Activated naive CD4-positive, alpha-beta T cell (primary cell): ENCODE data around the gene TLE3.

Source experiments
- DNase-seq, 4 experiments: peaks; one replicate each; lab custom pipeline; 2025; lab: John Stamatoyannopoulos, UW

The TLE3 gene

DNA sequence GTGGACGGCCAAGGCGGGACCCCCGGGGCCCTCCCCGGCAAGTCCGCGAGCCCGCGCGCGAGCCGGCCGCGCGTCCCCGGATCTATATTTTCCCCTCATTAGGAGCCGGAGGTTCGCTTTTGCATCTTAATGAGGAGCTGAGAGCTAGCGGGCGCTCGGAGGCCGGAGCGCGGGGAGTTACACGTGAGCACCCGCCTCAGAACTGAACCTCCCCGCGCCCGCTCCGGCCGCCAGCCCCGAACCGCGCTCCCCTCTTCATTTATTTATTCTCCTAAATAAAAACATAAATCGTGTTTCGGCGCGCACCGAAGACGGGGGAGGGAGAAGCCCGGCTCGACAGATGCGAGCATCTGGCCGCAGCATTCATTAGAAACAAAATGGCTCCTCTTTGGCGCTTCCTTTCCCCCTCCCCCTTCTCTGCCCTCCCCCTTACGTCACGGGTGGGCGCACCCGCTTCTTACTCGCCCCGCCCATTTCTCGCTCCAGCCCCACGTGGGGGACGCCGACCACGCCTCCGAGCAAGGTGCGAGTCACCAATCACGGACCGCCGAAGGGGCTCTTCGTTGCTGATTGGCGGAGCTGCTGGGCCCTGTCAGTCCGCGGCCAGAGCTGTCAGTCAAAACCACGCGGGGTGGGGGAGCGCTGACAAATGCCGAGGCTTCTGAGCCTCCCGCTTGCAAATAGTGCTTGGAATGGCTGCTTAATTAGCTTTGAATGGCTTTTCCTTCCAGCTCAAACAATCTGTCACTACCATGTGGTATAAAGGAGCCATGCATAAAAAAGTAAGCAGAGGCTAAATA is 1.6 kb upstream of the TLE3 start:
- DNase-seq, result peak; percentile 100

DNA sequence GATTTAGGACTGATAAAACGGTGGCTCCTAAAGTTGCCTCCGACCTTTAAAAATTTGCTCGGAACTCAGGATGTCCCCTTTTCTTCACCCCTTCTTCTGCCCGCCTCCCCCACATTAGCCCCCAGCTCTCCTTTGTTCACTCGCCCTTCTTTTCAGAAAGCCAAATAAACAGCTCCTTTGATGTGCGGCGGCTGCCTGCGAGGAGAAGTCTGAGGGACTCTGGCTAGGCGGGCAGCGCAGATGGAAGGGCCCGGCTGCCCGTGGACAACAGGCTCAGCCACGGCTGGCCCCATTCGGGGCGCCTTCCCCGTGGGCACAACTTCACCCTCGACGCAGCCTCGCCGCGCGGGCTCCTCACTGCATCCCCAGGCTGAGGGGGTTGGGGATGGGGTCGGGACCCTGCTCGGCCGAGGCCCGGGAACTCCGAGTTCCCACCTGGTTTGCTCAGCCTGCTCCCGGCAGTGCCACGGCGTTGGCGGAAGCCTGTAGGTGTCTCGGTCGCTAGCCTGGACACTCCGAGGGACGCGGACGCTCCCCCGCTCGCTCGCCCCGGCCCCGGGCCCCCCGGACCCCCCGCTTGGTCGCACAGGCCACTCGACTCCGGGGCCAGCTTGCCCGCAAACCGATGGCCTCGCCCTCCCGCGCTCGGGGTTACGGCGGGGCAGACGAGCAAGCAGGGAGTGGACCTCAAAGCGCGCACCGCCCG is 897 bp upstream of the TLE3 start:
- DNase-seq, result peak; percentile 30 to 37 (median 32)

DNA sequence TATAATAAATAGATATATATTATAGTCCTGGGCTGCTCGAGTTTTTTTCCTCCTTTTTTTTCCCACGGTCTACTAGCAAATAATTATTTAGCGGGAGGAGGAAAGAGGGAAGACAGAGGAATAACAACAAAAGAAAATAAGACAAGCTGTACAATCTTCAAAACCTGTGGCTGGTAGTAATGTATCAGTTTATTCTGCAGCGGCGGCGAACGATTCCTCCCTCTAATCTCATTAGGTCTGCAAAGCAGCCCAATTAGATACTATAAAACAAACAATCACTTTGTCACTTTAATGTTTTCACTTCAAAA is 390 bp upstream of the TLE3 start:
- DNase-seq, result no peak

DNA sequence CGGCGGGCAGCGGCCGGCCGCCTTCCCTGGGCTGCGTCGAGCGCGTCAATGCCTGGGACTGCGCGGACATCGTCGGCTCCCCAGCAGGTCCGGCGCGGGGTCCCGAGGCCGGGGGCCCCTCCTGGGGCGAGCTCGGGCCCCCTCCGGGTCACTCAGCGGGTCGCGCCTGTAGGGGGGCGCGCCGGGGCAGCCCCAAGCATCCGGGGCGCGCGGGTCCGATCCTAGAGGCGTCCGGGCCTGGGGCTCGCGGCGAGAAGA is 725 bp downstream of the TLE3 start:
- DNase-seq, result no peak

DNA sequence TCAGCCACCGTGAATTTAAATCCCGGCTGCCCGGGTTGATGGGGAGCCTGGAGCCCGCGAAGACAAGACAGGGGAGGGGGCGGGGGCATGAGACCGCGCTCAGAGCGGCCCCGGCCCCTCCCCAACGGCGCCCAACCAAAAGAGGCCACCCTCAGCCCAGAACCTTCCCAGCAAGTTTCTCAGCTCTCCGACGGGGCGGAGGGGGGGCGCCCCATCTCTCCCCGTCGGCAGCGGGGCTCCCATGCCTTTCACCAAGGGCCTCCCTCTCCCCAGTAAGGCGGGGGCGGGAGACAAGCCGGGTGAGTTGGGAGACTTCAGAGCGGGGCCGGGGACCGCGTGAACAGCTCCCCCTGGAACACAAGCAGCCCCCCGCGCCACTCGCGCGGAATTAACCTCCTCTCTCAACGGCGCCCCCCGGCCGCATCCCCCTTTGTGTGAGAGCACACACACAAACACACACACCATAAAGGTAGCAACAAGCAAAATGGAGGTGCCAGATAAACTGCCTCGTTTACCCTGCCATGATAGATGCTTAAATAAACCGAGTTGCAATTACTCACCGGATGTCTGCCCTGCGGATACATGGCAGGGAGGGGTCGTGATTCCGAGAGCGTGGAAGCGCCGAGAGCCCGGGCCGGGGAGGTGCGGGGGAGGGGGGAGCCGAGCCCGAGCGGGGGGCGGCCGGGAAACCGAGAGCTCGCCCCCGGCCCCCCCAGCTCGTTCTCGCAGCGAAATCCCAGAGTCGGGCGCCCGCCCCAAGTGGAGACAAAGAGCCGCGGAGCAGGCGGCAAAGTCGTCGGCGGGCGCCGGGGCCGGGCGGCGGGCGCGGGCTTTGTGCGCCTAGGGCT is 1.3 kb downstream of the TLE3 start:
- peak; percentile 35 to 59 (median 42) for DNase-seq

DNA sequence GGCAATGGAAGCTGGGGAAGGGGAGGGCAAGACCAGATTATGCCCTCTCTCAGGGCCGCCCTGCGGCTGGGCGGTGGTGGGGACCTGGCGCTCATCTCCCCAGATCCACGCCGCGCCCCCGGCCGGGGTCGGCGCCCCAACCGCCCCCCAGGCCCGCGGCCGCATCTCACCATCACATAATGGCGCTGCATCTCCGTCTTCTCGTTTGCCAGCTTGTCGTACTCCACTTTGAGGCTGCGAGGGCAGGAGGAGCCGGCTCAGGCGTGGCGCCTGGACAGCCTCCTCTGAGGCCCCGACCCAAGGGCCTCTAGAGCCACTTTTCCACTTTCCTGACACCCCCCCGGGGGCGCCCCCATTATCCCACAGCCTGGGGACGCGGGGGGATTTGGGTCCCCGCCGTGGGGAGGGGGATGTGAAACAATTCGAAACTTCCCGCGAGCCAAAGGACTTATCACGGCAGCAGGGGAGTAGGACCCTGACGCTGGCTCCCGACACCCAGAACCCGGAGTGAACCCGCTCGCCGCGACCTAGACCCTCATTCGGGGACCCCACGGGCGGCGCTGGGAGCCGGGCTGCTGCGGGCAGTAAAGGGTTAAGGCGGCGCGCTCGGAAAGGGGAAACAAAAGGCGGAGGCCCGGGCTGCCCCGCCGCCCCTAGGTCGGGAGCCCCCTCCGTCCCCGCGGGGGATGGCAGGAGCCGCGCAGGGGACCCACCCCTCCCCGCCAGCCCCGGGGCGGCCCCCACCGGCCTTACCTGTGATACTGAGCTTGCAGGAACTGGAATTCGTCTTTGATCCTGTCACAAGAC is 2.1 kb downstream of the TLE3 start:
- DNase-seq, result peak in 2 of 4 experiments; percentile 37 to 46

DNA sequence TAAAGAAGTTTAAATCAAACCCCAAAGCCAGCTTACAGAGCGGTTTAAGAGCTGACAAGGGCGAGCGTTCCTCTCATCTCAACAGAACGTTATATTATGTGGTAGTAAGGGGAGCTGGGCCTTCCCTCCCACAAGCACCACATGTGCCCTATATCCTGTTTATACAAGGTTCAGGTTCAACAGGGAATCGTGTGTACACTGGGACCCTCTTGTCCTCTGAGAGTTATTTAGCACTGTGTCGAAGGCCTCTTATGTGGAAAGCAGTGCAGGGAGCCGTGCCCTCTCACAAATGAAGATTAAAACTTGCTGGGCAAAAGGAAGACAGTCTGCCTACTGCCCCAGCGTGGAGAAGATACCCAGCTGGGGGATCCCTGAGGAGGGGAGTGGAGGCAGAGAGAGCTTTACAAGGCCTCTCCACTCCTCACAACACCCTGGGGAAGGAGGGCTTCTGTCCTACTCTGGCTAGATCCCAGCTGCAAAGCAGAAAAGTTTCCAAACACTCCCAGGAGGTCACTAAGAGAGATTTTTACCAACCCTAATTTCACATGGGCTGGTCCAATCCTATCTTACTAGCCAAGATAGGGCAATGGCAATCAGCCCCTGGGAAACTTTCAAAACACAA is 2.9 kb downstream of the TLE3 start:
- DNase-seq, result no peak

DNA sequence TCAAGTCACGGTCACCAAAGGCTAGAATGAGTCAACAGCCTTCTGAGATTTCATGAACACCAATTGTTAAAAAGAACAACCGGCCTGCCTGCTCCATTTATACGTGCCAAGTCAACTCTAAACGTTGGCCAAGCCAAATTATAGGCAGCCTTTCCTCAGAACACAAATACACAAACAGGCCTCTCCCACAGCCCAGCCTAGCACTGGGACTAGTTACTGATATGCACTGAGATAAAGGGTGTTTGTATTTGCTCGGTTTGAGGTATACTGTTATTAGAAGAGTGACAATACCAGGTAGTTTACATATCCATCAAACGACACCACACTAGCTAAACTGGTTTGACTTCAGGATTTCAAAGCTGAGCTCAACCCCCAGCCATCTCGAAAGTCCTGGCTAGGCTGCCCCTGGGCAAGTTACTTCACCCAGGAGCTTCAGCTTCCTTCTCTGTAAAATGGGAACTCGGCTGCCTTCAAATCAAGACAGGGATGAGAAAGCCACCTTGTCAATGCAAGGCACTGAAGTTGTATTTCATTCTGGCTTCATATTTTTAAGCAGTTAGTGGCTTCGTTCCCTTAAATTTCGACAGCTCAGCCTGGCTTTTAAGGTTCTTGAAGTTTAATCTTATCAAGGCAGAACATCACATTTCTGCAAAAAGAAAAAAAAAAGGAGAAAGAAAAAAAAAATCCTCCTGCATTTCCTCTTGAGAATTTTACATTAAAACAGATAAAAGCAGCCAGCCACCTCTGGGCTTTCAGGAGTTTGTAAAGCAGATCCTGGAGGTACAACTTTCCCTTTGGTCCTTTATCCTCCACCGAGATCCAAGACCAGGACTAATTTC is 4.0 kb downstream of the TLE3 start:
- DNase-seq, result no peak

DNA sequence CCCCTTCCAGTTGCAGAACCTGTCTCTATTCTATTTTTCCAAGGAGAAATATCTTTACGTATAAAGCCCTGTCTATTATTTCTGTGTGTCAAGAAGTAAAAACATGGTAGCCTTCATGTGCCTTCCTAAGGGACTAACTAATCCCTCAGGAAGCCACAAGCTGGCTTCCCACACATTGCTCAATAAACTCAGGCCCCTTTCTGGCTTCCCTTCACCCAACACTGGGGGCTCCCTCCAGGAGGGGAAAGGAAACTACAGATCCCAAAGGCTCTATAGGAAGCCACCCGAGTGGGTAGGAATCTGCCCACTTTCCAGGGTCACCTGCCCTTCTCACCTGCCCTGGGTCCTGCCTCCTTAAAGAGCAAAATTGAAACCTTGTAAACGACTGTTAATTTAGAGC is 4.6 kb downstream of the TLE3 start:
- no peak for DNase-seq

DNA sequence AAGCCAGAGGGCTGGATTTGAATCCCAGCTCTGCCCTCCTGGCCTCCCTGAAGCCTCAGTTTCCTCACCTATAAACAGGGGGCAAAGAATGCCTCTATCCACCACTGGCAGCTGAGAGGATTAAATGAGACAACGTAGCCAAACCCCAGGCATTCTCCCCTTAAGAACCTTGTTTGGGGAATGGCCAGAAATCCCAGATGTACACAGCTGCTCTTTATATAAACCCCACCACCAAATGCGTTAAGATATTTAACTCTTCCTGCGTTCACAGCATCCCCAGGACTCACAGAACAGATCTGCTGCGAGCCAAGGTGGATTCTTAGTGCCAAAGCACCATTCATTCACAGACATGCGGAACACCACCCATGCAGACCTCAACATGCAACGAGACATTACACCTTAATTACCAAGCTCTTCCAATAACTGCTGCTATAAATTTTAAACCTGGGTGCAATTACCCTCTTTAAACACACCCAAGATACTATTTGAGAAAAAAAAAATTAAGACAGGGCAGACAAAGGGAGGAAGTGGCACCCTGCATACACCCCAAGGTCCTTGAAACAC is 5.2 kb downstream of the TLE3 start:
- DNase-seq, result no peak

DNA sequence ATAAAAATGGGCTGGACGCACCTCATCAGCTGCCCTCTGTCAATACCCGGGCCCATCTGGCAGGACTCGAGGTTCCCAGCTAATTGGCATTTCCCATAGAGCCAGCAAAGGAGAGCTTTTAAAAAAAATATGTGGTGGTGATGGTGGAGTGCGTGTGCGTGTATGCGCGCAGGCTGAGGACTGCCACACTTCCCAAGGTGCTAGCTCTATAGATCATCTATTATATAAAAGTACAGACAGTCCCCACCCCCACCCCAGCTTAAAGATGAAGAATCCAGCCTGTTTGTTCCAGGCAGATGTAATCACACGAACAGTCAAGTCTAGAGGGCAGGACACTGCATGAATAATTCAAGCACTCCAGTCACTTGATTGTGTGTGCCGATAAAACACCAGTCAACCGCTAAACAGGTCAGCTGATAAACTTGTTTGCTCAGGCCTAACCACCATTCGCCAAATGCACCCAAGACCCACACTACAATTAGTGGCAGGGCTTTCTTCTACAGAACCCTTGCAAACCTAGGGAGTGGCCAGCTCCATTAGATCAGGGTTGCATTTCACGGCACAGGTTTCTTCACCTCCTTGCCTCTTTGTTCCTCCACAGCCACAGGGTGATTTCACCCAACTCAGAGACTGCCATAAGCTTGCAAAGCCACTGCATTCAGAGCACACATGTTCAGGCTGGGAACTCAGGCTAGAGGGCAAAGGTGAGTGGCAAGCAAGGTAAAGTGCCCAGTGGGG is 5.8 kb downstream of the TLE3 start:
- DNase-seq, result no peak

DNA sequence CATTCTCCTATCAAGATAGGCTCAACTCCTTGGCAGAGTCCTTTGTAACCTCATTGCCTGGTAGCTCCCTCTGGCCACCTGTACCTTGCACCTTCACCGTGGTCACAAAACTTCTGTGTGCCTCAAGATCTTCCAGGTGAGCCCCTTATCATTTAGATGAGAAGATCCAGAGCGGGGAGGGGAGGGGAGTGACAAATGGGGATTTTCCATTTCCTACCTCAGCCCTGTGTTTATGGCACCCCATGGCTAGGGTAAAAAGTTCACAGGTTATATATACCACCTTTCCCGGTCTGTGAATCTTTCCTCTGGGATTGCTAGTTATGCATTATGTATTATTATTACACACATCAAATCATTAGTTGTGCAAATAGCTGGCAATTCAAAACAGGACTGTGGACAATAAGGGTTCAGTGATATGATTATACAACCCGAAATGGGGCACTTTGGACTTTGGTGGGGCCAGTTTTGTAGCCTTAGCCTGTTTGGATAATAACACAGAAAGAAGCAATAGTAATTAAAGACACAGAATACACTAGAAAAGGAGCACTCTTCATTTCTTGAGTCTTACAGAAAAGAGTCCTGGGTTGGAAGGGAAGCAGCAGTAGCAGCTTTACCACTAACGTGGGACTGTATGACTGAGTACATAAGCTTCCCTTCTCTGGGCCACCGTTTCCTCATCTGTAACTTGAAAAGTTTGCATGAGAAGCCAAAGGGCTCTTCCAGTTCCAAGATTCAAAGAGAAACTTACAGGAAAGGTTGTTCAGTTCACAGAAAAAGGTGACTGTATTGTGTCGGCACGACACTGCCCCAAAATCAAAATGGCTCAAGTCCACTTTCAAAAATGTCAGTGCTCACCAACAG is 7.1 kb downstream of the TLE3 start:
- no peak for DNase-seq

DNA sequence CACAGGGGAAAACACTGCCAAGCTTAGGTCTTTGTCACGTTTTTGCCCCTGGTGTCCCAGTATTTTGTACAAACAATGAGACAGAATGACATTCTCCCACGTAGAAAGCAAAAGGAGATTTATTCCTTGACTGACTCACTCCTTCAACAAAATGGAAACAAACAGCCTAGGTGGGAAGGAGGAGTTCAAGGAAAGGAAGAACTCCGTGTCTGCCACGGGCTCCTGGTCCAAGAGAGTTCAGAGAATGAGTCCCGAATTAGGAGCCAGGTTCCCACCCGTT is 8.1 kb downstream of the TLE3 start:
- DNase-seq, result no peak

DNA sequence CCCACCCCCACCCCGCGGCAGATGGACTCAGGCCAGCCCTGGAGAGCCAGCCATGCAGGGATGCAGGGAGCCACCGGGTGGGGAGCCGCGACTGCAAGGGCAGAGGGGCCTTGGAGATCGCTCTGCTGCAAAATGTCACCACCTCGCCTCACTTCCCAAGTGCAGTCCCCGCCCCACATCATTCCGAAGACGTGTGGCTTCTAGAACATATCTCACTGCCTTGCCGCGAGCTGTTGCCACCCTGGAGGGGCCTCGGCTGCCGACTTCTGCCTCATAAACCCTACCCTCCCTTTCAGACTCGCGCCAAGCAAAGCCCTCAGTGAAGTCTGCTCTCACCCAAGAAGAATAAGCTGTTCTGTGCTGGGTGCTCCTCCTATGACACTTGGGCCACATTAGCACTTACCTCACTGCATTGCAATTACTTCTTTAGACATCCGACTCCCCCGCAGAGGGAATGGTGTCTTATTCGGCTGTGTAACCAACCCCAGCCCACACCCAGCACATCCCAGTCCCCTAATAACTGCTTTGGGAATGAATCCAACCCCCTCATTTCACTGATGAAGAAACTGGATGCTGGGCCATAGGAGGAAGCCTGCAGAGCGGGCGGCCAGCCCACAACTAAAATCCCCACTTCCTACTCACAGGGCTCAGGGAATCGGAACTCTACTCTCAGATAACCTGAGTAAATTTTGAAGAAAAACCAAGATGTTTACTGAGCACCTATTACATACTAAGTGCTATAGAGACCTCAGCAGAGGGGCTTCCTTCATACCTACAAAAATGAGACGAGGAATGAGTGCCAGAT is 8.6 kb downstream of the TLE3 start:
- DNase-seq, result no peak

DNA sequence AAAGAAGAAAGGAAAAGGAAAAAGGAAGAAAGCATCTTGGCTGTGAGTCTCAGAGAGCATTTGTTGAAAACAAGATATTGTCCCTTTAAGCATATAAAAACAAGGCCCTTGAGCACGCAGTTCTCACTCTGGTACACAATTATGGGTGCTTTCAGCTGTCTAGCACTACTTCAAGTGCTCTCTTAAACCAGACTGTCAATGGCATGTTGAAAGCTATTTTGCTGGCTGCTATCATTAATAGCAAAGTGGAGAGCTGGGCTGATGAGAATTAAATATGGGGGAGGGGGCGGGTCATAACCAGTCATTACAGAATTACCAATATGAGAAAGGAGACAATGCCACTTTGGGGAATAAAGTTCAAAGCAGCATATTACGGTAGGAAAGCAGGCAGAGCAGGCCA is 9.3 kb downstream of the TLE3 start:
- DNase-seq, result no peak

DNA sequence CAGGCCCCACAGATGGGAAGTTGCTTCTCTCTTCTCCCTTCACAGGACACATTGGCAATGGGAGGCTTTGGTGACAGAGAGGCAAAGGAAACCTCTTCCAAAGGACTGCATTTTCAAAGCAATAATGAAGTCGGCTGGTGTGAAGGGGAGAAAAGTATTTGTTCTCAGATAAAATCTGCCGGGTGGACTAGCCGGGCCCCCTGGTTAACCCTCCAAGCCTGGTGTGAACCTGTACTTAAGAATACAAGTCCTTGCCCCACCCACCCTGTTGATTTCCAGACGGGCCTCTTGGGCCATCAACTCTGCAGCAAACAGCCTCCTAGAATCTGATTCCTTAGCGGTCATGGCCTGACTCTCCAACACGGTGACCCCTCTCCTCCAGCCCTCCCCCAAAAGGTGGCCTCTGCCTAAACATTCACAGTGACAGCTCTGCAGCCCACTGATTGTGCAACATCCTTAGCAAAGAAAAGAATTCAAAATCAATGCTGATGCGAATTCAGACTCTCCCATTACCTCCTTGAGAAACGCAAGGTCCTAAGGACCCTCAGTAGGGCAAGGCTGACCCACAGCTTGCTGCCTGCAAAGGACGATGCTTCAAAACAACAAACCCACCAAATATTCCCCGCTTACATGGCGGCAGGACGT is 9.9 kb downstream of the TLE3 start:
- DNase-seq, result no peak

DNA sequence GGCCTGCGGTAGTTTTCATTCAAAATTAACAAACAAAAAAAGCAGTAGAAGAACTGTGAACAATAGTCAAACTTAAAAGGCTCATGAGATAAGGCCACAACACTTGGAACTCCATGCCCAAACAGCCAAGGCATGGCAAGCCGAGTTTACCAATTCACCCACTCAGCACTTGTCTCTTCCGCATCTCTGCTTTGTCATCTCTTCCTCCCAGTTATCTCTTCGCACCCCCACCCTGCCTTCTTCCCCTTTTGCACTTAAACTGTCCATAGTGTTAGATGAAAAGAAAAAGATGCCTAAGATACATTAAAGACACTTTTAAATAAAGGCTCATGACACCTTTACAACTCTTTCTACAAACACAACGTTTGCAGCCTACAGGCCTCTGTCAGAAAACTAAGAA is 11.1 kb downstream of the TLE3 start:
- DNase-seq, result no peak

DNA sequence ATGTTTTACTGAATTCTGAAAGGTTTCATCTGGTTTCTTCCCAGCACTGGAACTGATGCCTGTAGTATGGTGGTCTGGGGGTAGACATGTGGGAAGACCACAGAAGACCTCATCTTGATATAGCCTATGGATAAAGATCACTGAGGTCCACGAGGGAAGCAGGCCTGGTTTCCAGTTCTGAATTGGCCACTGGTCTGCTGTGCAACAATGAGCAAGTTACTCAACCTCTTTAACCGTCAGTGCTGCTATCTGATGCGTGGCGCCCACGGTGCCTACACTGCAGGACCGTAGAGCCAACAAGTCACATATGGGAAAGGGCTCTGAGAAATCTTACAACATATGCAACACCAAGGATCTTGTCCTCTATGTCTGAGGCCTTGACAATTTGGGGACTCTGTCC is 13.3 kb downstream of the TLE3 start:
- no peak for DNase-seq
